ENCODE measurements around the gene RCSD1.
A peak's percentile ranks its signal among the peaks of the same experiment; 100 is the strongest.
"Not testable (repeated sequence)": the region's sequence is repeated elsewhere in the genome, so short reads cannot be mapped to it uniquely, and the experiment has no call there.

RCSD1 gene, protein sequence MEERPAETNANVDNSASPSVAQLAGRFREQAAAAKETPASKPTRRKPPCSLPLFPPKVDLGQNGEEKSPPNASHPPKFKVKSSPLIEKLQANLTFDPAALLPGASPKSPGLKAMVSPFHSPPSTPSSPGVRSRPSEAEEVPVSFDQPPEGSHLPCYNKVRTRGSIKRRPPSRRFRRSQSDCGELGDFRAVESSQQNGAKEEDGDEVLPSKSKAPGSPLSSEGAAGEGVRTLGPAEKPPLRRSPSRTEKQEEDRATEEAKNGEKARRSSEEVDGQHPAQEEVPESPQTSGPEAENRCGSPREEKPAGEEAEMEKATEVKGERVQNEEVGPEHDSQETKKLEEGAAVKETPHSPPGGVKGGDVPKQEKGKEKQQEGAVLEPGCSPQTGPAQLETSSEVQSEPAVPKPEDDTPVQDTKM

DNA sequence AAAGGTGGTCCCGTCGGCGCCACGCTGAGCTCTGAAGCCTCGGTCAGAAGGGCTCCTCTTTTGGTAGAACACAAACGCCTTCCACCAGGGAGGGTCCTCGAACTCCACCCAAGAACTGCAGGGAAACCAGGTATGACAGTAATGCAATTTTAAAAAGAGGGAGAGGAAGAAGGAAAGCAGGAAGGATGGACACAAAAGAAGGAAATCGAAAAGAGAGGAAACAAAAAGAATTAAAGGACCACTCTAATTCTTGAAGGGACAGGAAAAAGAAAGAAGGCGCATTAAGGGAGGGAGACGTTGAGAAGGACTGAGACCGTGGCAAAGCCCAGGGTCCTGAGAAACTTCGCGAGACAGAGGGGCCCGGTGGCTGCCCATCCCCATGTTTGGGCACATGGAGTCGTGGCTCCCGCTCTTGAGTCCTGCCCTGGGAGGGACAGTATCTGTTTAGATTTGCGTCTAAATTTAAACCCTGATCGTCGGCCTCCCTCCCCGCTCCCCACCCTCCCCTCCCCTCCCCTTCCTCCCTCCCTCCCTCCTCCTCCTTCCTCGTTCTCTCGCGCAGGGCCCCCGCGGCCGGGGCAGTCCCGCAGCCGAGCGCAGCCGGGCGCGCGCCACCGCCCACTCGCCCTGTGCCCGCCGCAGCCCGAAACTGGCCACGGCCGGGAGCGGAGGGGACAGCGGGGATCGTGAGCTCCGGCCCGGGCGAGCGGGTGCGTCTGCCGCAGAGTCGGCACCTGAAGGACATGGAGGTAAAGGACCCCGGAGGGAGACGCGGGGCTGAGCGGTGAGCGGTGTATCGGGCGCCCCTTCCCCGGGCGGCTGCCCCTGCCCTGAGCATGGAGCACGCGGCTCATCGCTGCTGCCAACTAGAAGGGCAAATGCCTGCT is at the start of gene RCSD1:
TSS of gene RCSD1 (plus strand) at position 552 of the 887 bp plus-strand sequence. CDS start at position 744, 192 bp downstream.
- peak; percentile 8 for DNase-seq (ENCODE audit: low read depth)

DNA sequence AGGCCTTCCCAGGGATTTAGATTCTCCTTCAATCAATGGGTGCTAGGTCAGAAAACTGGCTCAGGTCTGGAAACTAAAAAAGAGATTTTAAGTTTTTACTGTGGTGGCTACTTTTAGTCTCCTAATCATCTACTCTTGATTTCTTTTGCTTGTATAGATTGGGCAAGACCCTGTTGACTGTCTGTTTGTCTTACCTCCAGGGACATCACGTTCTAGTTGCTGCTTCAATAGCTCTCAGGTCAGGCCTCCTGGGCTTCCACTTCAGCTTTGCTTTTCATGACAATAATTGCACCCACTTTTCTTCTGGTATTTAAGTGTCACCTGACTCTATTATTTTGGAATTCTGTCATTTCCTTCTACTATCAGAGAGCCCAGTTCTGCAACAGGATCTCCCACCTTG is 48.0 kb upstream of the RCSD1 start:
- DNase-seq (ENCODE audit: low read depth) = no peak

DNA sequence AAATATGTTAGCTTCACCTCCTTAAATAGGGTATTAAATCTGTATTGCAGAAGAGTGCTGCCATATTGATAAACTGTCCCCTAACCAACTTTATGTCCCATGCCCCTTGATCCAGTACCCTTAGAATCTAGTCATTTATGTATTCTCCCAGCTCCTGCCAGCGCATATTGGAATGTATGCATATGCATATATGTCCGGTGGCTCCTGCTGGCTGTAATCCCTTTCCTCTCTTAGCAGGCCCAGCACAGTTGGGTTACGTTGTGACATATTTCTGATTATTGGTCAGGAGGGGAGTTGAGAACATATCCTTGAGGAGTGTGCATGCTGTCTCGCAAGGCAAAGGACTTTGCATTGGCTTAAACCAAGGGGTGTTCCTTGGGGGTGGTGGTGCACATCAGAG is 47.3 kb upstream of the RCSD1 start:
- DNase-seq (ENCODE audit: low read depth) = no peak

DNA sequence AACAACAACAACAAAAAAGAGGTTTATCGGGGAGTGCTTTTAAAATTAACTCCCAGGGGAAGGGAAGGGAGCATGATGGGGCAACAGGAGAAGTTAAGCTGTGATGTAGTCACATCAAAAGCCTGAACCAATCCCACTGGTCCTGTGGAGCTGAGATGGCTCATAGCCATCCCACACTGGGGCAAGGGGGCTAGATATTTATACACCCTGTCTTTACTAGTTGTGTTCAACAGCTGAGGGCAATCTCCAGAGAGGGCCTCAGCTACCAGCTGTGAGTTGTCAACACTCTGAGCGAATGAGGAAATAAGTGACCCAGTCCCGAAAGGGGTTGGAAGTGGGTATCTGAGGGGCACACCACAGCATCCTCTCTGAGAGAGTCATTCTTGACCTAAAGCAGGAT is 45.5 kb upstream of the RCSD1 start:
- no peak for DNase-seq (ENCODE audit: low read depth)

DNA sequence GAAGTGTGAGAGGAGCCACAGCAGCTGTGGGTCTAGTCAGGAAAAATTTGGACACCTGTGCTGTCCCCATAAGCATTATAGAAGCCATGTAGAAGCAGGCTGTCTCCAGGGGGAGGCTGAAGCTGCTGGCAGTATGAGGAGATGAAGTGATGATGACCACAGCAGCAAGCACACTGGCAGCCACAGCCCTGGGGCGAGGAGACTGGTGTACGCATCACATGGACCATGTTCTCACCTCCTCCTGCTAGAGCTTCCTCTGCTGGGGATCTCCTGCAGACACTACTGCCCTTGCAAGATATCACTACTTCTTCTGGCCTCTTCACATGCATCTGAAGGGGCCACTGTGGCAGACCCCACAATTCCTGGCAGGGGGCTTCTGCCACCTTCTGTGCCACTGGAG is 42.7 kb upstream of the RCSD1 start:
- DNase-seq (ENCODE audit: low read depth) = no peak

DNA sequence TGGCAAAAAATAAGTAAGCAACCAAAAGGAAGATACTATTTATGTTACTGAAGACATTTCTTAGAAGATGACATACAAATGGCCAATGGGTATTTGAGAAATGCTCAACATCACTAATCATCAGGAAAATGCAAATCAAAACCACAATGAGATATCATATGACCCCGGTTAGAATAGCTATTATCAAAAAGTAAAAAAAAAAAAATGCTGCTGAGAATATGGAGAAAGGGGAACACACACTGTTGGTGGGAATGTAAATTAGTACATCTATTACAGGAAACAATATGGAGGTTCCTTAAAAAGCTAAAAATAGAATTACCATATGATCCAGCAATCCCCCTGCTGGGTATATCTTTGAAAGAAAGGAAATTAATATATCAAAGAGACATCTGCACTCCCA is 42.2 kb upstream of the RCSD1 start:
- no peak for DNase-seq (ENCODE audit: low read depth)

DNA sequence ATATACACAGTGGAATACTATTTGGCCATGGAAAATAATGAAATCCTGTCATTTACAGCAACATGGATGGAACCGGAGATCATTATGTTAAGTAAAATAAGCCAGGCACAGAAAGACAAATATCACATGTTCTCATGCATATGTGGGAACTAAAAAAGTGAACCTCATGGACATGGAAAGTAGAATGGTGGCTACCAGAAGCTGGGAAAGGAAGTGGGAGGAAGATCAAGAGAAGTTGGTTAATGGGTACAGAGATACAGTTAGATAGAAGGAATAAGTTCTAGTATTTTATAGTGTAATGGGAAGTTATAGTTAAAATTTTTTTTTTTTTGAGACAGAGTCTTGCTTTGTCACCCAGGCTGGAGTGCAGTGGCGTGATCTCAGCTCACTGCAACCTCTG is 41.7 kb upstream of the RCSD1 start:
- no peak for DNase-seq (ENCODE audit: low read depth)

DNA sequence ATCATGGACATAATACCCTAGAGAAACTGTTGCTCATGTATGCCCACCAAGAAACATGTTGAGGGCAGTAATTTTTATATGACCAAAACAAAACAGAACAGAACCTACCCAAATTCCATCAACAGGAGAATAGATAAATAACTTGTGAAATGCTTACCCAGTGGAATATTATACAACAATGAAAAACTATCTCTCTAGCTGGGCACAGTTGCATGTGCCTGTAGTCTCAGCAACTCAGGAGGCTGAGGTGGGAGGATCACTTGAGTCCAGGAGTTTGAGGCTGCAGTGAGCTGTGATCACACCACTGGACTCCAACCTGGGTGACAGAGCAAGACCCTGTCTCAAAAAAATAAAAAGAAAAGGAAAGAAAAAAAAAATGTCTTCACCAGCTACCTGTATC is 37.6 kb upstream of the RCSD1 start:
- no peak for DNase-seq (ENCODE audit: low read depth)

DNA sequence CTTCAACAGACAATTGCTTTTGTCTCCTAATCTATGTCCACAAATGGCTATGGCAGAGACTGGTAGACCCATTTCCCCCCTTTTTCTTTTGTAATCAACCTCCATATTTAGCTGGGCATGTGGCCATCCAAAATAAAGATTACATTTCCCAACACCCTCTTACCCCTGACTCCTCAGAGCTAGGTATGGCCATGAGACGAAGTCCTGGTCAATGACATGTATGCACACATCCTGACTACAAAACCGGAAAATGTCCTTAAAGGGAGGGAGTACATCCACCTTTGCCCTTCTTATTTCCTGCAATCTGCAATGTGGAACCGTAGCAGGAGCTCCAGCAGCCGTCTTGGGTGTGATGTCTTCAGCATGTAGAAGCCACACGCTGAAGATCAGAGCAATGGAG is 36.2 kb upstream of the RCSD1 start:
- DNase-seq (ENCODE audit: low read depth) = no peak

DNA sequence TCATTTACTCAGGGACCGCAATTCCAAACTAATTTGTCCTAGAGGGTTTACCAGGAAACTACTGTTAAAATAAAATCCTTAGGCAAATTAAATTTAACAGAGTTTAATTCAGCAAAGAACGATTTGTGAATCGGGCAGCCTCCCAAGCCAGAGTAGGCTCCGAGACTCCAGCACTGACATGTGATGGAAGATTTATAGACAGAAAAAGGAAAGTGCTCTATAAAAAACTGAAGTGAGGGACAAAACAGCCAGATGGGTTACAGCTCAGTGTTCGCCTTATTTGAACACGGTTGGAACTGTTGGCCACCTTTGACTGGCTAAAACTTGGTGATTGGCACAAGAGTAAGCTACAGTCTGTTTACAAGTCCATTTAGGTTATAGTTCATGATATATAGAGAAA is 35.2 kb upstream of the RCSD1 start:
- no peak for DNase-seq (ENCODE audit: low read depth)

DNA sequence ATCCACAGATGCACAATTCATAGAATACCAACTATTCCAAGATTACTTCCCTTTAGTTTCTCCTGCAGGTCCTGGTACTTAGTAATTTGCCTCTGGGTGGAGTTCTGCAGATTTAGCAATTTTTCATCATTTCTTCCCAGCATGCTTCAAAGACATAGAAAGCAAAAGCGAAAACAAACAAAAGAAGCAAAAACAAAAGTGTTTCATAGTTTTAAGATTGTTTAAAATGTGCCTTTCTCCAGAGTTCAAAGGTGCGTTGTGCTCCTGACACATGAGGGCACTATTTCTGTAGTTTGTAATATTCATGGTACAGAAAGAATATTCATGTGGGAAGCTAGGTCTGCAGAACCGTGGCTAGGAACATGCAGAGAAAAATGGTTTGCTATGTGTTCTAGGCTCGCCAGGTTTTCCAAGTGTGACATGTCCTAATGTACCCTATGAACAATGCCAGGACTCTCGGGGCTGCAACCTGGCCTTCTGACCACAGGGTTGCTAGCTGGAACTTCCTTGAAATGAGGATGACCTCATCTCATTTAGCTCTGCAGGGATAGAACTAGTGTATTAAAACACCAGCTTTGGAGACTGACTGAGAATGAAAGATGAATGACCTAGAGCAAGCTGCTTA is 30.0 kb upstream of the RCSD1 start:
- DNase-seq (ENCODE audit: low read depth) = peak; percentile 46

DNA sequence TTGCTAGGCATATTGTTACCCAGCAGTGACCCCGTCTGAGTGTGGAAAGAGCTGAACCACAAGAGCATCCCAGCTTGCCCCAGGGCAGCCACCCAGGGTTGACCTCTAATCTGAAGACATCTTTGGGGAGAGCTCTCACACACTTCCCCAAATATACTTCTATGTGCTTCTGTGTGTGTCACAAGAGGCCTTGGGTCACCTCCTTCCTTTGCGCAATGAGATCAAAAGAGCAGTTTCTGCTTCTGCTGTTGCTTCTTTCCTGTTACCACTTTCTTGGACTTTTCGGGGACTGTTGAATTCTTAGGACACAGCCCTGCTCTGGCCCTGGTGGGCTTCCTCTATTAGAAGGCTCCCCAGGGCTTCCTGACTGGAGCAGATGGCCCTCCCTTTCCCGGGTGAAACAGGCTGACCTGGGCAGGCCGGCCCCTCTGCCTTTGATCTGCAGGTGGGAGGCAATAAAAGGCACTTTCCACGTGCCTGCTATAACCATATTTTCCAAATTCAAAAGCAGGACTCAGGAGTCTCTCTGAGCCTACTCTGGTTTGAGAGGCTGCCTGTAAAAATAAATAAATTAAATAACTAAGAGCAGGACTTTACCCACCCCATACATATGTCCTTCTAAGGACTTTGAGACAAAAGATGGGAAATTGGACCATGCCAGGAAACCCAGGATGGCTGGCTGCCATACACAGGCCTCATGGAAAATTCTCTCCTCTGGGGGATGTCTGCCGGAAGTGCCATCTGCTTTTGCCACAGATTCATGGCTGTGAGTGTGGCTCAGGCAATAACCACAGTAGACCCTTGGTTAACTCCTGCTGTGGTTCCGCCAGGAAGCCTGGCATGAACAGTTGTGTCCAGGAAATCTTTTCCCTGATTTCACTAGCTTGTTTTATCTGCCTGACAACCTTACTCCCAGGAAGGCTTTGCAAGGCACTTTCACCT is 28.3 kb upstream of the RCSD1 start:
- DNase-seq (ENCODE audit: low read depth) = no peak

DNA sequence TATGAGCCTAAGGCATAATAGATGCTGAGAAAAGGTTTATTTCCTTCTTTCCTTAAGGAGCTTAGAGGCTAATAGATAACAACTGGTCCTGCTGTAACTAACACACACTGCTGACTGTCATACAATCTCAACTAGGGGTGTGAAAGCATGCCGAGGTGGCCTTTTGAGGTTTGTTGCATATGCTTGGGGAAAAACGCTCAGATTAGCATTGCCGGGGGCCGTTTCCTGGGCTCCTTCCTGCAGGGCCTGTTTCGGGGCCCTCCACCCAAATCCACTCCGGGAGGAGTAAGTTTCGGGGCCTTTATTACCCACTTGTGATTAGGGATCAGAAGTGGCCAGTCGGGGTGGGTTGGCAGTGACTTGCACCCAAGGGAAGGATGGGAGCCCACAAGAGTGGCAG is 27.2 kb upstream of the RCSD1 start:
- no peak for DNase-seq (ENCODE audit: low read depth)

DNA sequence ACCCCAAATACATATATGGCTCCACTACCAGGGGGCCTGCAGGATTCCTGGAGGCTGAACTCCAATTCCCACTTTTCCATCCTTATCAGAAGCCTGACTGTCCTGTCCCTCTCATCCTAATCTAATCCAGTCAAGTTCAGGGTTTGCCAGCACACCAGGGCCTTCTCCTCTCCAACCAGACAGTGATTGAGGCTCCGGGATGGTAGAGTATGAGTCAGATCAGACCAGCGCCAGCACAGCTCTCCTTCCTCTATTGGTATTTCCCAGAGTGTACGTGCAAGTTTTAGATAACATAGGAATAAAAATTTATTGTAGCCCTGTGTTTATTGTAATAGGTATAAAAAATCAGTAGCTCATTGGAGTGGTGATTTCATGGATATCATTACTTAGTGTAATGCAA is 24.5 kb upstream of the RCSD1 start:
- no peak for DNase-seq (ENCODE audit: low read depth)

DNA sequence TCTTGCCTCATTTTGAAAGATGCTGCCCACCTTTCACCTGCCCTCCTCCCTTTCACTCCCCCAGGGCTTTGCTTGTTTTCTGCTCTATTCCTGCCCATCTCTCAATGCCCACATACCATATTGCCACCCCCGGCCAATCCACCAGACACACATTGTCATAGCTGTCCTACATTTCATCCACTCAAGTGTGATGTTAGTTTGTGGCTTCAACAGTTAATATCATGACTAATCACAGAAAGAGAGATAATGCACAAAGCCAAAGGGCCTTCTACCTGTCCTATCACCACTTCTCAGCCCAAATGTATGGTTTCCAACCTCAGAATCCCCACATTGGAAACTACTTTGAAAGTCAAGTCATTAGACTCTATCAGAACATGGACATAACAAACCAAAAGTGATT is 18.0 kb upstream of the RCSD1 start:
- no peak for DNase-seq (ENCODE audit: low read depth)

DNA sequence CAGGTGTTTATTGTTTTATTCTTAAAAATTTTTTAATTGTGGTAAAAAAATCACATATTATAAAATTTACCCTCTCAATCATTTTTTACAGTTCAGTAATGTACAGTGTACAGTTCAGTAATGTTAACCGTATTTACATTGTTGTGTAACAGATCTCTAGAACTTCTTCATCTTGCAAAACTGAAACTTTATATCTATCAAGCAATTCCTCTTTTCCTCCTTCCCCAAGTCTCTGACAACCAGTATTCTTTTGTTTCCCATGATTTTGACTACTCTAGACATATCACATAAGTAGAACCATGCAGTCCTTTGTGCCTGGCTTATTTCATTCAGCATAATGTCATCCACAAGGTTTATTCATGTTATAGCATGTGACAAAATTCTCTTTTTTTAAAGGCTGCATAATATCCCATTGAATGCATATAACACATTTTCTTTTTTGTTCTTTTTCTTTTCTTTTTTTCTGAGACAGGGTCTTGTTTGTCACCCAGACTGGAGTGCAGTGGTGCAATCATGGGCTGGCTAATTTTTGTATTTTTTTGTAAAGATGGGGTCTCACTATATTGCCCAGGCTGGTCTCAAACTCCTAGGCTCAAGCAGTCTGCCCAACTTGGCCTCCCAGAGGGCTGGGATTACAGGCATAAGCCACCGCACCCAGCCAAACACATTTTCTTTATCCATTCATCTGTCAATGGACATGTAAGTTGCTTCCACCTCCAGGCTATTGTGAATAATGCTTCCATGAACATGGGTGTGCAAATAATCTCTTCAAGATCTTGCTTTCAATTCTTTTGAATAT is 17.2 kb upstream of the RCSD1 start:
- no peak for DNase-seq (ENCODE audit: low read depth)

DNA sequence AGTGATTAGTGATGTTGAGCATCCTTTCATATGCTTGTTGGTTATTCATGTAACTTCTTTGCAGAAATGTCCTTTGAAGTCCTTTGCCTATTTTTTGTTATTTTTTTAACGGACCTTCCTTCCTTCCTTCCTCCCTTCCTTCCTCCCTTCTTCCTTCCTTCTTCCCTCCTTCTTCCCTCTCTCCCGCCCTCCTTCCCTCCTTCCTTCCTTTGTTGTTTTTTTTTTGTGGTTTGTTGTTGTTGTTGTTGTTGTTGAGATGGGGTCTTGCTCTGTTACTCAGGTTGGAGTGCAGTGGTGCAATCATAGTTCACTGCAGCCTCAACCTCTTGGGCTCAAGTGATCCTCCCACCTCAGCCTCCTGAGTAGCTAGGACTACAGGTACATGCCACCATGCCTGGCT is 16.0 kb upstream of the RCSD1 start:
- not testable (repeated sequence) for DNase-seq (ENCODE audit: low read depth)

DNA sequence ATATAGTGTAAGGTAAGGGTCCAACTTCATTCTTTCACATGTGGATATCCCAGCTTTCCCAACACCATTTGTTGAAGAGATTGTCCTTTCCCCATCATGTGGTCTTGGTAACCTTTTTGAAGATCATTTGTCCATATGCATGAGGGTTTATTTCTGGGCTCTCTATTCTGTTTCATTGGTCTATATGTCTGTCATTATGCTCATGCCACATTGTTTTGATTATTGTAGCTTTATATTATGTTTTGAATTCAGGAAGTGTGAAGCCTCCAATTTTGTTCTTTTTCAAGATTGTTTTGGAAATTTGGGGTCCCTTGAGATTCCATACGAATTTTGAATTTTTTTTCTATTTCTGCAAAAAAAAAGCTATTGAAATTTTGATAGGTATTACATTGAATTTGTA is 15.2 kb upstream of the RCSD1 start:
- no peak for DNase-seq (ENCODE audit: low read depth)

DNA sequence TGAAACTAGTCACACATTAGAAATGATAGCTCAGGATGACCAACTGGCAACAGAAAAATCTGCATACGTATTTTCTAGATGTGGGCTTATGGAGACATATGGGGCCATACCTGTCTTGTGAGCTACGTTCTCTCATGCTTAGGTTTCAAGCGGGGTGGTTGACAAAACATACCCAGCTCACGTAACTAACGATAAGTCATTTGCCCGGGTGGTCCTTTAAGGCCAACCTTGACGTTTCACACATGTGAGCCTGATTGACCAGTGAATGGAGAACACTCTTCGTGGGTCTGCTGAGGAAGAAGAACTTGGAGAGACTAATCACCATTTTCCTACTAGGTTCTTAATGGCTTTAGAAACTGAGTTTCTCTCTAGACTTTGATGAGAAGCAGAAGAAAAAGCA is 13.5 kb upstream of the RCSD1 start:
- no peak for DNase-seq (ENCODE audit: low read depth)

DNA sequence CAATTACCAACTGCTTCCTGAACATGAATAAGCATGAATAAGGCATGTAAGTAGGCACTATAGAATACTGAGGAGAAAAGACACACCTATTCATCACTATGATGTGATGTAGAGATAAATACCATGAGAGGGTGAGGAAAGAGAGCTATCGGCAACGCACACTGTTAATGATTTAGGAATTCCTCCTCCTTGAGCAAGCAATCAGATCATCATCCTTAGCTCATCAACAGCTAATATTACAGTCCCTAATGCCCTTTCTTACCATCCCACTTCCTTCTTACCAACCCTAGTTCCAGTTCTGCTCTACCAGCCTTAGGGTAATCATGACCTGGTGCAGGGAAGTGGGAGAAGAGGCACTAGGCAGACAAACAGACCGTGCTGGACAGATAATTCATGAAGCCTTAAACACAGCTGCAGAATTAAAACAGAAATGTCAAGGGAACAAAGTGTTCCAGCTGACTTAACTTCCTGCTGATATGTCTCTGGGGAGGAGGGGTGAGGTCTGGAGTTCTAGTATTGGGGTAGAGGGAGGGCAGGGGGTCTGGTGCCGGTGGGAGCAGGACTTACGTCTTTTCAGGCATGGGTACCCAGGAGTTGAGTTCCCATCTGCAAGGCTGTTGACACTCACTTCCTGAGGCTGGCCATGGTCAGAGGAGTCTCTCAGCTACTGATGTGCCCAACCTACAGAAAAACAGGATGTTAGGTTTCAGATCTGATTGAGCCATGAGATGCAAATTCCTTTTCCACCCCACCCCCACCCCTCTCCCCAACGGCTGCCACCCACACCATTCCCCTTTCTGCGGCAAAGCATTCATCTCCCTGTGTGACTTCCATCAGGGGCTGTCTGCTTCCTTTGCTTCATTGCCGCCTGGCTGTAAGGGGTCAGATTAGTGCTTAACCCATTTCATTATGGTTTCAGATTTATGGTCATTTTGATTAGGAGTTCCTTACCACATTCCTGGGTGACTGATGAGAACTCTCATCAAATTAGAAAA is 12.6 kb upstream of the RCSD1 start:
- peak; percentile 25 for DNase-seq (ENCODE audit: low read depth)

All from ELR (cell line).